HepG2 (cell line): ENCODE data around the gene RHO.

Experiments used
- ARID4A ChIP-seq: sonication (generic); formaldehyde crosslinking; IDR thresholded peaks from 2 replicates; pipeline ENCODE4 v1.5.0; 2020; ENCODE audit warnings: mild to moderate bottlenecking, missing genetic modification reagents, borderline replicate concordance
- MAFK ChIP-seq, 2 experiments: IDR thresholded peaks in 1 of 2; conservative IDR thresholded peaks in 1 of 2; 2 replicates each; pipeline ENCODE4 v1.6.1; 2011; ENCODE audit warnings: improper control_type of control experiment in 2 of 2, low read length in 2 of 2

- TF ChIP-seq MAFK (conservative IDR thresholded peaks at IDR 0.05 in 1 of 2, IDR thresholded peaks at IDR 0.05 in 1 of 2; ENCODE audit: low read length in 2 of 2) (no peak), ARID4A (no peak)
Observed at GRCh38 chr3:129579991-129580390, 51.6 kb downstream of the RHO start.
